Neural progenitor cell (in vitro differentiated cells): ENCODE data around the gene CD2AP. TPM values are rescaled to one million over a fixed set of nuclear protein-coding genes. Genes with fewer than 3 reads are reported as not detected.

Source experiments
- DNase-seq: peaks from one replicate; pipeline ENCODE4 v3.0.0-alpha.2; 2016; ENCODE audit warnings: low spot score
- H2AFZ ChIP-seq: fragments of 200-600 bp; sonication (generic); replicated peaks from 2 replicates; pipeline ENCODE4 v1.6.1; 2016; ENCODE audit warnings: antibody characterized with exemption
- H3F3A ChIP-seq: fragments of 200-600 bp; sonication (generic); 2 replicates; pipeline ENCODE4 v1.6.1; 2016; ENCODE audit warnings: antibody characterized with exemption, low read depth
- H3K27ac ChIP-seq: fragments of 200-600 bp; sonication (generic); 2 replicates; pipeline ENCODE4 v1.5.1; 2016; ENCODE audit warnings: mild to moderate bottlenecking
- H3K27me3 ChIP-seq: fragments of 200-600 bp; sonication (generic); 2 replicates; pipeline ENCODE4 v1.6.1; 2016; ENCODE audit warnings: mild to moderate bottlenecking, moderate library complexity
- H3K36me3 ChIP-seq: fragments of 200-600 bp; sonication (generic); 2 replicates; pipeline ENCODE4 v1.5.1; 2016
- H3K4me1 ChIP-seq: fragments of 200-600 bp; sonication (generic); 2 replicates; pipeline ENCODE4 v1.6.1; 2016; ENCODE audit warnings: mixed run types
- H3K4me2 ChIP-seq: fragments of 200-600 bp; sonication (generic); 2 replicates; pipeline ENCODE4 v1.6.1; 2016
- H3K4me3 ChIP-seq: fragments of 200-600 bp; sonication (generic); 2 replicates; pipeline ENCODE4 v1.5.1; 2016
- H3K79me2 ChIP-seq: fragments of 200-600 bp; sonication (generic); 2 replicates; pipeline ENCODE4 v1.6.1; 2016; ENCODE audit warnings: low read depth
- H3K9ac ChIP-seq: fragments of 200-600 bp; sonication (generic); 2 replicates; pipeline ENCODE4 v1.6.1; 2016
- H3K9me3 ChIP-seq: fragments of 200-600 bp; sonication (generic); 2 replicates; pipeline ENCODE4 v1.5.1; 2016; ENCODE audit warnings: low read depth
- H4K20me1 ChIP-seq: fragments of 200-600 bp; sonication (generic); 2 replicates; pipeline ENCODE4 v1.6.1; 2016; ENCODE audit warnings: low read depth
- H3K27ac Mint-ChIP-seq: 3 replicates; pipeline ENCODE4 v1.8.0; 2021; ENCODE audit warnings: mixed read lengths
- H3K27me3 Mint-ChIP-seq: 2 replicates; pipeline ENCODE4 v1.8.0; 2022; ENCODE audit warnings: low read depth, mild to moderate bottlenecking, inconsistent platforms, moderate library complexity, mixed read lengths; ENCODE audit not compliant: insufficient read depth
- H3K36me3 Mint-ChIP-seq: 3 replicates; pipeline ENCODE4 v1.8.0; 2021; ENCODE audit warnings: mixed read lengths
- H3K4me1 Mint-ChIP-seq: 3 replicates; pipeline ENCODE4 v1.8.0; 2021; ENCODE audit warnings: mixed read lengths
- H3K4me3 Mint-ChIP-seq: 3 replicates; pipeline ENCODE4 v1.8.0; 2021; ENCODE audit warnings: mild to moderate bottlenecking, moderate library complexity, mixed read lengths
- H3K9me3 Mint-ChIP-seq: 3 replicates; pipeline ENCODE4 v1.8.0; 2020; ENCODE audit warnings: mixed read lengths
- EZH2 ChIP-seq: fragments of 200-600 bp; sonication (generic); IDR thresholded peaks from 2 replicates; pipeline ENCODE4 v1.6.1; 2017; ENCODE audit warnings: antibody characterized with exemption, mild to moderate bottlenecking, moderate library complexity
- EZH2phosphoT487 ChIP-seq: fragments of 200-600 bp; sonication (generic); IDR thresholded peaks from 2 replicates; pipeline ENCODE4 v1.6.1; 2017; ENCODE audit warnings: antibody characterized with exemption
- total RNA-seq: library from RNA; depleted of rRNA; stranded (reverse); fragments of >200 nt; gene quantifications from 2 replicates; pipeline ENCODE4 v1.2.3, GENCODE V29; 2015; ENCODE audit warnings: low replicate concordance
- TF ChIP-seq, protein P1 (sequence below): fragments of 200-600 bp; sonication (generic); IDR thresholded peaks from 2 replicates; pipeline ENCODE4 v1.5.1; 2017; ENCODE audit warnings: antibody characterized with exemption, mild to moderate bottlenecking

Gene CD2AP
- total RNA-seq, 1 donor from 2014 or later = 55.3 TPM

DNA sequence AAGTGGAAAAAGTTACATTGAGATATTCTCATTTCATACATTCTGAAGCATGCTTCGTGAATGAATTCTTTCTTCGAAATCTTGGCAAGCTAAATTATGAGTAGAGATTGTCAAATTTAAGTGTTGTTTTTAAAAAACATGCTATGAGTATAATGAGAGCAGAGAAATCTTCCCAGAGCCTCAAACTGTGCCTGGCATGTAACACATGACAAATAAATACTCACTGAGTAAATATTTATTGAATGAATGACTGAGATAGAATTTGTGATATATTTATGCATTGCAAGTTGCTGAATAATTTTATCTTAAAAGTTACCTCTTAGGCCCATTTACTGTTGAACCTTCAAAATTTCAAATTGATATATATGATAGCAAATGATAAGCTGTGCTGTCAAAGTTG lies 24.7 kb upstream of the CD2AP start:
- no peak overlapping the region for H2AFZ ChIP-seq
- TF ChIP-seq, protein P1, sequence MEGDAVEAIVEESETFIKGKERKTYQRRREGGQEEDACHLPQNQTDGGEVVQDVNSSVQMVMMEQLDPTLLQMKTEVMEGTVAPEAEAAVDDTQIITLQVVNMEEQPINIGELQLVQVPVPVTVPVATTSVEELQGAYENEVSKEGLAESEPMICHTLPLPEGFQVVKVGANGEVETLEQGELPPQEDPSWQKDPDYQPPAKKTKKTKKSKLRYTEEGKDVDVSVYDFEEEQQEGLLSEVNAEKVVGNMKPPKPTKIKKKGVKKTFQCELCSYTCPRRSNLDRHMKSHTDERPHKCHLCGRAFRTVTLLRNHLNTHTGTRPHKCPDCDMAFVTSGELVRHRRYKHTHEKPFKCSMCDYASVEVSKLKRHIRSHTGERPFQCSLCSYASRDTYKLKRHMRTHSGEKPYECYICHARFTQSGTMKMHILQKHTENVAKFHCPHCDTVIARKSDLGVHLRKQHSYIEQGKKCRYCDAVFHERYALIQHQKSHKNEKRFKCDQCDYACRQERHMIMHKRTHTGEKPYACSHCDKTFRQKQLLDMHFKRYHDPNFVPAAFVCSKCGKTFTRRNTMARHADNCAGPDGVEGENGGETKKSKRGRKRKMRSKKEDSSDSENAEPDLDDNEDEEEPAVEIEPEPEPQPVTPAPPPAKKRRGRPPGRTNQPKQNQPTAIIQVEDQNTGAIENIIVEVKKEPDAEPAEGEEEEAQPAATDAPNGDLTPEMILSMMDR = no peak
- TF ChIP-seq EZH2 = no peak
- no peak for TF ChIP-seq EZH2phosphoT487
- Mint-ChIP-seq H3K9me3 (no peaks in the 10 kb centered on the region), H3K27ac (no peak overlapping the region), H3K27me3 (no peaks in the 10 kb centered on the region), H3K36me3 (no peaks in the 10 kb centered on the region), H3K4me3 (no peak overlapping the region), H3K4me1 (no peaks in the 10 kb centered on the region)
- no peak overlapping the region for H3K27ac ChIP-seq
- no peaks in the 10 kb centered on the region for H3F3A ChIP-seq
- no peak overlapping the region for H3K4me3 ChIP-seq
- no peaks in the 10 kb centered on the region for H3K27me3 ChIP-seq
- H3K36me3 ChIP-seq = no peaks in the 10 kb centered on the region
- no peaks in the 10 kb centered on the region for H4K20me1 ChIP-seq
- no peak overlapping the region for H3K4me2 ChIP-seq
- no peaks in the 10 kb centered on the region for H3K9me3 ChIP-seq
- H3K79me2 ChIP-seq = no peaks in the 10 kb centered on the region
- no peaks in the 10 kb centered on the region for H3K4me1 ChIP-seq
- no peak overlapping the region for H3K9ac ChIP-seq
- DNase-seq = no peak

DNA sequence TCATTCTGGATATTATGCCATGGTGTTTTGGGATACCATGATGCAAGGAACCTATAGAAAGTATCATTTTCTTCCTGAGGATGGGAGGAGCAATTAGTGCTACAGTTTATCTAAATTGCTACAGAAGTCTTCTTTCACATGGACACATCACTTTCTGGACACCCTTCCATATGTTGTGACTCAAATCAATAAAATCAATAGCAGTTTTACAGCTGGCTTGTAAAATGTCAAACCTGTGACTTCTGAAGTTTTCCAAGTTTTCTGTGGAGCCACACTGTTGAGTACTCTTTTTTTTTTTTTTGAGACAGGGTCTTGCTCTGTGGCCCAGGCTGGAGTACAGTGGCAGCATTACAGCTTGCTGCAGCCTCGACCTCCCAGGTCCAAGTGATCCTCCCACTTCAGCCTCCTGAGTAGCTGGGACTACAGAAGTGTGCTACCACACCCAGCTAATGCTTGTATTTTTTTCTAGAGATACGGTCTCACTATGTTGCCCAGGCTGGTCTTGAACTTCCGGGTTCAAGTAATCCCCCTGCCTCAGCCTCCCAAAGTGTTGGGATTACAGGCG lies 24.1 kb upstream of the CD2AP start:
- no peak overlapping the region for H3K4me3 Mint-ChIP-seq
- no peak overlapping the region for H3K27ac ChIP-seq
- no peak for TF ChIP-seq EZH2
- DNase-seq = no peak
- H3K27me3 ChIP-seq = no peaks in the 10 kb centered on the region
- H2AFZ ChIP-seq = no peak overlapping the region
- no peaks in the 10 kb centered on the region for H3K4me1 Mint-ChIP-seq
- H3K9ac ChIP-seq = no peak overlapping the region
- H3K27ac Mint-ChIP-seq = no peak overlapping the region
- H3K4me3 ChIP-seq = no peak overlapping the region
- no peaks in the 10 kb centered on the region for H3F3A ChIP-seq
- no peak overlapping the region for H3K4me2 ChIP-seq
- H3K36me3 ChIP-seq = no peaks in the 10 kb centered on the region
- no peaks in the 10 kb centered on the region for H3K36me3 Mint-ChIP-seq
- H3K9me3 ChIP-seq = no peaks in the 10 kb centered on the region
- no peaks in the 10 kb centered on the region for H3K4me1 ChIP-seq
- H3K79me2 ChIP-seq = no peaks in the 10 kb centered on the region
- H3K9me3 Mint-ChIP-seq = no peaks in the 10 kb centered on the region
- no peaks in the 10 kb centered on the region for H4K20me1 ChIP-seq
- H3K27me3 Mint-ChIP-seq = no peaks in the 10 kb centered on the region

DNA sequence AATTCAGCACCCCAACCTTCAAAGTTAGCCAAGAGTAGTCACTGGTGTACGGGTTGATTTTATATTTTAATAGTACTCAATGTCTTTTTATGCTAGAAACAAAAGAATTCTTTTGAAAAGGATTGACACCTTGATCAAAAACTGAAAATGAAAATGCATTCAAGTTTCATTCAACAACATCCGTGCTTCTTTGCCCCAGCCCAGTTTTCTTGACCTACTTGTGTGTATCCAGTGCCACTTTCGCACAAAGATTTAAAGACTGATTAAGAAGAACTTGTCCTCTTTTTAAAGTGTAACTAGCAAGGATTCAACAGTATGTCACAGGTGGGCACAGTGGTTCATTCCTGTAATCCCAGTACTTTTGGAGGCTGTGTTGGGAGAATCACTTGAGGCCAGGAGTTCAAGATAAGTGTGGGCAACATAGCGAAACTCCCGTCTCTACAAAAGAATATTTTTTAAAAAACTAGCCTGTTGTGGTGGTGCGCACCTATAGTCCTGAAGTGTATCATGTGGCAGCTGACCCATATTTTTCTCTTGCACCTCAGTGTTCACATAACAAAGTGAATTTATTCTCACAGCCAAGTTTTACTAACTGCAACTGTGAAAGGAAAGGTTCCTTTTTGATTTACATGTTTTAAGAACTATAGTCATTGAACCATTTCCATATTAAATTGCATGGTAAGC lies 22.7 kb upstream of the CD2AP start:
- Histone ChIP-seq H3K9me3 (no peaks in the 10 kb centered on the region), H2AFZ (no peak overlapping the region), H3K4me1 (no peaks in the 10 kb centered on the region), H3K27ac (no peak overlapping the region), H3F3A (no peaks in the 10 kb centered on the region), H3K79me2 (no peaks in the 10 kb centered on the region), H3K27me3 (no peaks in the 10 kb centered on the region), H3K36me3 (no peaks in the 10 kb centered on the region), H3K4me2 (no peak overlapping the region), H4K20me1 (no peaks in the 10 kb centered on the region), H3K4me3 (no peak overlapping the region), H3K9ac (no peak overlapping the region)
- Mint-ChIP-seq H3K27ac (no peak overlapping the region), H3K9me3 (no peaks in the 10 kb centered on the region), H3K4me1 (no peaks in the 10 kb centered on the region), H3K36me3 (no peaks in the 10 kb centered on the region), H3K4me3 (no peak overlapping the region), H3K27me3 (no peaks in the 10 kb centered on the region)
- no peak for DNase-seq
- TF ChIP-seq, protein P1 = no peak
- TF ChIP-seq EZH2phosphoT487 (no peak), EZH2 (no peak)

DNA sequence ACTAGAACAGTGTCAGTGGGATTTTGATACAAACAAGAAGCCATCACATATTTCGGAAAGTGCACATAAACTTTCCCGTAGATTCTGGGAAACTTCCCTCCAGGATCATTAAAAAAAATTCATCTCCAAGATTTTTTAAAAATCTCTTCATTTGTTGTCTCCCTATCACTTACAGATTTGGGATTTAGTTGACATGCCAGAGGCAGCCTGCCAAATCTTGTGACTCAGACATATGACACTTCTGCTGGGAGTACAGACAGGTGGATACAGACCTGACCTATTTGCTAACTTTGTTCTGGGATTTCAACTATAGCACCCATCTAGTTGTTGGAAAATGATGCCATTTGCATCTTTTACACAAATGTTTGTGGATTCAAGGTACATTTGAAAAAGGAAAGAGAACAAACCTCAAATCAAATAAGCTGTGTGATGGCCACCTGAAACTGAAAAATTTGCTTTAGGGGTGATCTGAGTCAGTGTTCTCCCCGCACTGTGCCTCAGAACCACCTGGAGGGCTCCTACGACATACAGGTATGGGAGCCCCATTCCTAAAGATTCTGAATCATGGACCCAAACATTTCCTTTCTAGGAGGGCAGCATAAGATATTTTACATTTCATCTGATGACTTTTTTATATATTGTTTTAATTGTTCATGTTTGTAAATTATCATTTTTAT lies 21.9 kb upstream of the CD2AP start:
- no peak for TF ChIP-seq EZH2phosphoT487
- TF ChIP-seq EZH2 = no peak
- TF ChIP-seq, protein P1 = no peak
- no peak overlapping the region for H3K9ac ChIP-seq
- no peak overlapping the region for H3K4me3 Mint-ChIP-seq

More for the DNA sequence above, 21.9 kb upstream of the CD2AP start:
- Histone ChIP-seq H3K4me1 (no peaks in the 10 kb centered on the region), H3K27me3 (no peaks in the 10 kb centered on the region), H3K4me2 (no peak overlapping the region), H3K4me3 (no peak overlapping the region), H3K9me3 (no peaks in the 10 kb centered on the region), H4K20me1 (no peaks in the 10 kb centered on the region), H3K27ac (no peak overlapping the region), H3K79me2 (no peaks in the 10 kb centered on the region), H2AFZ (no peak overlapping the region), H3F3A (no peaks in the 10 kb centered on the region), H3K36me3 (no peaks in the 10 kb centered on the region)
- Mint-ChIP-seq H3K9me3 (no peaks in the 10 kb centered on the region), H3K27me3 (no peaks in the 10 kb centered on the region), H3K27ac (no peak overlapping the region), H3K36me3 (no peaks in the 10 kb centered on the region), H3K4me1 (no peaks in the 10 kb centered on the region)
- DNase-seq = no peak
